Renal cortex interstitium (tissue), 15 donors: ENCODE results near the gene CLN5. TPM values are rescaled to one million over a fixed set of nuclear protein-coding genes. Genes with fewer than 3 reads are reported as not detected.
"Not testable (repeated sequence)": the region's sequence is repeated elsewhere in the genome, so short reads cannot be mapped to it uniquely, and the experiment has no call there.

Experiments used
- DNase-seq, 11 donors: peaks; one replicate each; pipeline ENCODE4 v3.0.0-alpha.2; 2013; ENCODE audit warnings: low read depth in 9 of 11, low spot score in 4 of 11; ENCODE audit errors: extremely low read depth in 1 of 11
- long read RNA-seq, 16 experiments: transcript quantifications; one replicate each; lab custom pipeline, GENCODE V29; 2026
- polyA plus RNA-seq, 3 donors: library from polyadenylated mRNA; unstranded; fragments of 120-200 nt; gene quantifications; one replicate each; pipeline ENCODE4 v1.2.1, GENCODE V29; 2013; ENCODE audit not compliant: insufficient read length in 3 of 3

CLN5 gene
- 10 to 100 TPM; 40.8 to 53.9 (median 50.7) TPM for polyA plus RNA-seq
- long read RNA-seq, donor 1, full-length matches to known transcripts, result 14 of 23 reads
- long read RNA-seq, donor 1, partial matches to known transcripts, result 0 of 23 reads
- long read RNA-seq, donor 1, other reads (novel, unspliced or antisense), result 9 of 23 reads
- long read RNA-seq, donor 2, full-length matches to known transcripts, result 20 of 32 reads
- long read RNA-seq, donor 2, partial matches to known transcripts, result 12 of 32 reads
- long read RNA-seq, donor 2, other reads (novel, unspliced or antisense), result 0 of 32 reads
- long read RNA-seq, donor 3, full-length matches to known transcripts, result 40 of 40 reads
- long read RNA-seq, donor 3, partial matches to known transcripts, result 0 of 40 reads
- long read RNA-seq, donor 3, other reads (novel, unspliced or antisense), result 0 of 40 reads
- long read RNA-seq, donor 4, full-length matches to known transcripts, result 21 of 21 reads
- long read RNA-seq, donor 4, partial matches to known transcripts, result 0 of 21 reads
- long read RNA-seq, donor 4, other reads (novel, unspliced or antisense), result 0 of 21 reads
- long read RNA-seq, donor 5, result 0 reads
- long read RNA-seq, donor 6, full-length matches to known transcripts, result 29 of 29 reads
- long read RNA-seq, donor 6, partial matches to known transcripts, result 0 of 29 reads
- long read RNA-seq, donor 6, other reads (novel, unspliced or antisense), result 0 of 29 reads
- long read RNA-seq, donor 7, full-length matches to known transcripts, result 25 of 39 reads
- long read RNA-seq, donor 7, partial matches to known transcripts, result 6 of 39 reads
- long read RNA-seq, donor 7, other reads (novel, unspliced or antisense), result 8 of 39 reads
- long read RNA-seq, donor 8, result 0 reads
- long read RNA-seq, donor 9, full-length matches to known transcripts, result 27 of 27 reads
- long read RNA-seq, donor 9, partial matches to known transcripts, result 0 of 27 reads
- long read RNA-seq, donor 9, other reads (novel, unspliced or antisense), result 0 of 27 reads
- long read RNA-seq, donor 10, full-length matches to known transcripts, result 18 of 23 reads
- long read RNA-seq, donor 10, partial matches to known transcripts, result 5 of 23 reads
- long read RNA-seq, donor 10, other reads (novel, unspliced or antisense), result 0 of 23 reads
- long read RNA-seq, donor 11, full-length matches to known transcripts, result 19 of 19 reads
- long read RNA-seq, donor 11, partial matches to known transcripts, result 0 of 19 reads
- long read RNA-seq, donor 11, other reads (novel, unspliced or antisense), result 0 of 19 reads
- long read RNA-seq, donor 12, full-length matches to known transcripts, result 15 of 15 reads
- long read RNA-seq, donor 12, partial matches to known transcripts, result 0 of 15 reads
- long read RNA-seq, donor 12, other reads (novel, unspliced or antisense), result 0 of 15 reads
- long read RNA-seq, donor 13, result 0 reads
- long read RNA-seq, donor 14, full-length matches to known transcripts, result 23 of 23 reads
- long read RNA-seq, donor 14, partial matches to known transcripts, result 0 of 23 reads
- long read RNA-seq, donor 14, other reads (novel, unspliced or antisense), result 0 of 23 reads
- long read RNA-seq, donor 15, full-length matches to known transcripts, result 16 of 16 reads
- long read RNA-seq, donor 15, partial matches to known transcripts, result 0 of 16 reads
- long read RNA-seq, donor 15, other reads (novel, unspliced or antisense), result 0 of 16 reads
- long read RNA-seq, donor 16, full-length matches to known transcripts, result 48 of 48 reads
- long read RNA-seq, donor 16, partial matches to known transcripts, result 0 of 48 reads
- long read RNA-seq, donor 16, other reads (novel, unspliced or antisense), result 0 of 48 reads

GRCh38 chr13:76991796-76992547 lies at the start of gene CLN5:
TSS of gene CLN5 (plus strand) at chr13:76992081. CDS start at chr13:76992099, 18 bp downstream.
- DNase-seq, result peak; percentile 74 to 89 (median 85)

- no peak for DNase-seq
These were observed 49.5 kb upstream of the CLN5 start for GRCh38 chr13:76942363-76942762.

GRCh38 chr13:76943646-76944045 lies 48.2 kb upstream of the CLN5 start:
- no peak for DNase-seq

- DNase-seq, result no peak
These were observed 47.4 kb upstream of the CLN5 start for GRCh38 chr13:76944456-76944855.

GRCh38 chr13:76948149-76948548 lies 43.7 kb upstream of the CLN5 start, which contains the start of gene ACOD1:
TSS of gene ACOD1 (plus strand) at chr13:76948511. CDS start at chr13:76948559, 48 bp downstream.
- DNase-seq, result no peak

- no peak for DNase-seq
These were observed 41.8 kb upstream of the CLN5 start for GRCh38 chr13:76950101-76950500.

GRCh38 chr13:76953968-76954367 lies 37.9 kb upstream of the CLN5 start:
- no peak for DNase-seq

- no peak for DNase-seq
These were observed 37.3 kb upstream of the CLN5 start for GRCh38 chr13:76954538-76954937.

- no peak for DNase-seq
These were observed 36.7 kb upstream of the CLN5 start for GRCh38 chr13:76955193-76955592.

- no peak for DNase-seq
These were observed 36.2 kb upstream of the CLN5 start for GRCh38 chr13:76955661-76956060.

- DNase-seq, result no peak
These were observed 32.9 kb upstream of the CLN5 start for GRCh38 chr13:76958841-76959432.

- DNase-seq, result not testable (repeated sequence)
These were observed 32.1 kb upstream of the CLN5 start for GRCh38 chr13:76959734-76960133.

- peak in 6 of 11 donors; percentile 25 to 37 (median 29) for DNase-seq
These were observed 26.0 kb upstream of the CLN5 start for GRCh38 chr13:76965759-76966421.

- DNase-seq, result no peak
These were observed 24.9 kb upstream of the CLN5 start for GRCh38 chr13:76967031-76967430.

- no peak for DNase-seq
These were observed 23.8 kb upstream of the CLN5 start for GRCh38 chr13:76968041-76968440.
